Measurements from ENCODE around the gene CEACAM3.

Gene CEACAM3

DNA sequence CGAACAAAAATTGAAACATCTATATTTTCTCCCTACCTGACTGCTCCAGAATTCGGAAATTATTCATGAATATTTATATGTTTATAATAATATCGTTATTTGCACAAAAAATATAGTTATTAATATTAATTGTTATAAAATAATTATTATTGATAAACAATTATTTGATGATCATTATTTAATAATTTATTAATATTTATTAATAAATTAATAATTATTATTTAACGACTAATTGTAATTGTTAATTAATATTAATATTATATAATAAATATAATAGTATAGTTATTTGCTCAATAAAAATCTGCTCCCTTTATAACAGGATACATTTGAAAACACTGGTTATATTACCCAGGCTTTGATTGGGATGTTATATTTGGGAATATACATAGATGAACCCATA is 26.8 kb upstream of the CEACAM3 start:
- H3K79me2 ChIP-seq (ENCODE audit: insufficient read depth, low read depth): no peaks in the 10 kb centered on the region
- no peak overlapping the region for H3K9ac ChIP-seq
- H3K4me1 ChIP-seq (ENCODE audit: low read depth, poor library complexity, severe bottlenecking): peaks cover 7% of the 10 kb centered on the region
- TF ChIP-seq, protein P1, sequence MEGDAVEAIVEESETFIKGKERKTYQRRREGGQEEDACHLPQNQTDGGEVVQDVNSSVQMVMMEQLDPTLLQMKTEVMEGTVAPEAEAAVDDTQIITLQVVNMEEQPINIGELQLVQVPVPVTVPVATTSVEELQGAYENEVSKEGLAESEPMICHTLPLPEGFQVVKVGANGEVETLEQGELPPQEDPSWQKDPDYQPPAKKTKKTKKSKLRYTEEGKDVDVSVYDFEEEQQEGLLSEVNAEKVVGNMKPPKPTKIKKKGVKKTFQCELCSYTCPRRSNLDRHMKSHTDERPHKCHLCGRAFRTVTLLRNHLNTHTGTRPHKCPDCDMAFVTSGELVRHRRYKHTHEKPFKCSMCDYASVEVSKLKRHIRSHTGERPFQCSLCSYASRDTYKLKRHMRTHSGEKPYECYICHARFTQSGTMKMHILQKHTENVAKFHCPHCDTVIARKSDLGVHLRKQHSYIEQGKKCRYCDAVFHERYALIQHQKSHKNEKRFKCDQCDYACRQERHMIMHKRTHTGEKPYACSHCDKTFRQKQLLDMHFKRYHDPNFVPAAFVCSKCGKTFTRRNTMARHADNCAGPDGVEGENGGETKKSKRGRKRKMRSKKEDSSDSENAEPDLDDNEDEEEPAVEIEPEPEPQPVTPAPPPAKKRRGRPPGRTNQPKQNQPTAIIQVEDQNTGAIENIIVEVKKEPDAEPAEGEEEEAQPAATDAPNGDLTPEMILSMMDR (conservative IDR thresholded peaks at IDR 0.05; ENCODE audit: low read depth, low read length): no peak
- H3K27ac ChIP-seq: no peak overlapping the region
- no peaks in the 10 kb centered on the region for H3K36me3 ChIP-seq (ENCODE audit: insufficient read depth)
- no peak overlapping the region for H3K4me3 ChIP-seq (IDR thresholded peaks at IDR 0.05; ENCODE audit: insufficient read depth, low read depth, low read length)
- peaks cover 67% of the 10 kb centered on the region for H3K27me3 ChIP-seq (ENCODE audit: insufficient read depth, low read depth)
- no peak overlapping the region for H3K4me2 ChIP-seq
- H4K20me1 ChIP-seq (ENCODE audit: insufficient read depth): no peaks in the 10 kb centered on the region
- no peak overlapping the region for H2AFZ ChIP-seq (ENCODE audit: low read depth)

DNA sequence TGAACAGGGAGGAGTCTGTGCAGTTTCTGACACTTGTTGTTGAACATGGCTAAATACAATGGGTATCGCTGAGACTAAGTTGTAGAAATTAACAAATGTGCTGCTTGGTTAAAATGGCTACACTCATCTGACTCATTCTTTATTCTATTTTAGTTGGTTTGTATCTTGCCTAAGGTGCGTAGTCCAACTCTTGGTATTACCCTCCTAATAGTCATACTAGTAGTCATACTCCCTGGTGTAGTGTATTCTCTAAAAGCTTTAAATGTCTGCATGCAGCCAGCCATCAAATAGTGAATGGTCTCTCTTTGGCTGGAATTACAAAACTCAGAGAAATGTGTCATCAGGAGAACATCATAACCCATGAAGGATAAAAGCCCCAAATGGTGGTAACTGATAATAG is 25.0 kb upstream of the CEACAM3 start:
- Histone ChIP-seq H3K27ac (no peak overlapping the region), H3K36me3 (ENCODE audit: insufficient read depth) (no peaks in the 10 kb centered on the region), H3K9ac (no peak overlapping the region), H3K4me2 (no peak overlapping the region), H4K20me1 (ENCODE audit: insufficient read depth) (no peaks in the 10 kb centered on the region), H3K79me2 (ENCODE audit: insufficient read depth, low read depth) (no peaks in the 10 kb centered on the region), H3K27me3 (ENCODE audit: insufficient read depth, low read depth) (peaks cover 66% of the 10 kb centered on the region), H3K4me3 (IDR thresholded peaks at IDR 0.05; ENCODE audit: insufficient read depth, low read depth, low read length) (no peak overlapping the region), H3K4me1 (ENCODE audit: low read depth, poor library complexity, severe bottlenecking) (peaks cover 9% of the 10 kb centered on the region), H2AFZ (ENCODE audit: low read depth) (no peak overlapping the region)
- TF ChIP-seq, protein P1 (conservative IDR thresholded peaks at IDR 0.05; ENCODE audit: low read depth, low read length): no peak

DNA sequence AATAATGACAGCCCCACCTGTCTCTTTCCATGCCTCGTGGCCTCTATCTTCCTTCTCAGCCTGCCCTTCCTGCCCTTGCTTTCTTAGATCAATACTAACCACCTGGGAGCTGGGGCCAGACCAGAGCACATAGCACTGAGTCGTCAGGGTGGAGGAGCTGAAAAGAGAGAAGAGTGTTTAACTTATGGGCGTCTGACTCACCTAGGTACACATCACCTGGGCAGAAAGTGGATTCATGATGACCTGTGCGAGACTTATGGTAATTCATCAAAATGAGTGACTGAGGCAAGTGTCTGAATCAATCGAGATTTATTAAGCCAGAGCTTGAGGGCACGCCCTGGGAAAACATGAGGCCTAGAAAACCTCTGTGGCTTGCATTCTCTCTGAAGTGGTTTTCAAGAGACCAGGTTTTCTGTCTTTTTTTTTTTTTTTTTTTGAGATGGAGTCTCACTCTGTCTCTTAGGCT is 21.8 kb upstream of the CEACAM3 start:
- H3K79me2 ChIP-seq (ENCODE audit: insufficient read depth, low read depth): no peaks in the 10 kb centered on the region
- peaks cover 9% of the 10 kb centered on the region for H3K4me1 ChIP-seq (ENCODE audit: low read depth, poor library complexity, severe bottlenecking)
- H3K9ac ChIP-seq: no peak overlapping the region
- no peaks in the 10 kb centered on the region for H4K20me1 ChIP-seq (ENCODE audit: insufficient read depth)
- H3K36me3 ChIP-seq (ENCODE audit: insufficient read depth): no peaks in the 10 kb centered on the region
- H3K27me3 ChIP-seq (ENCODE audit: insufficient read depth, low read depth): peaks cover 73% of the 10 kb centered on the region
- TF ChIP-seq, protein P1 (conservative IDR thresholded peaks at IDR 0.05; ENCODE audit: low read depth, low read length): no peak
- H3K4me3 ChIP-seq (IDR thresholded peaks at IDR 0.05; ENCODE audit: insufficient read depth, low read depth, low read length): no peak overlapping the region
- H3K27ac ChIP-seq: no peak overlapping the region
- no peak overlapping the region for H2AFZ ChIP-seq (ENCODE audit: low read depth)
- H3K4me2 ChIP-seq: no peak overlapping the region; the same call in 1 of the 2 replicates

DNA sequence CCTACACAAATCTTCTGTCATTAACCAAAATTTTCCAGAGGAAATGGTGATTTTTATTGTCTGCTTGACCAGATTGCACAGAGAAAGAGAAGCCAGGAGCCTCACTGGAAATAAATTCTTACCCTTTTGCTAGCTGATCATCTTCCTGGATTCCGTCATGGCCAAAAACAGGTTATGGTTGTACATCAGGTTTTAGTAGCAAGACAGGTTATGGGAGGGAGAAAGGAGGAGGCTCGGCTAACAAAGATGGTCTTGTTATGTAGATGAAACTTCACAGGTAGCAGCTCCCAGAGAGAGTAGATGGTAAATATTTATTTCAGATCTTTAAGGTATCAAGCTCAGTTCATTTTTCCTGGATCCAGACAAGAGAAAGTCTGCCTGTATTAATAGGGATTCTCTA is 19.7 kb upstream of the CEACAM3 start:
- Histone ChIP-seq H3K4me2 (no peak overlapping the region), H3K4me3 (IDR thresholded peaks at IDR 0.05; ENCODE audit: insufficient read depth, low read depth, low read length) (no peak overlapping the region), H2AFZ (ENCODE audit: low read depth) (no peak overlapping the region), H4K20me1 (ENCODE audit: insufficient read depth) (no peaks in the 10 kb centered on the region), H3K36me3 (ENCODE audit: insufficient read depth) (no peaks in the 10 kb centered on the region), H3K27ac (no peak overlapping the region), H3K4me1 (ENCODE audit: low read depth, poor library complexity, severe bottlenecking) (peaks cover 9% of the 10 kb centered on the region), H3K9ac (no peak overlapping the region), H3K79me2 (ENCODE audit: insufficient read depth, low read depth) (no peaks in the 10 kb centered on the region), H3K27me3 (ENCODE audit: insufficient read depth, low read depth) (peaks cover 81% of the 10 kb centered on the region)
- TF ChIP-seq, protein P1 (conservative IDR thresholded peaks at IDR 0.05; ENCODE audit: low read depth, low read length): no peak
